GM18520 (cell line): ENCODE measurements around the gene C4B.
"Not testable (repeated sequence)": the region's sequence is repeated elsewhere in the genome, so short reads cannot be mapped to it uniquely, and the experiment has no call there.

Experiments
- ATAC-seq: cut with Tn5 transposase; IDR thresholded peaks from one replicate; pipeline ENCODE4 v1.9.1; 2021; ENCODE audit not compliant: unreplicated experiment

C4B gene

GRCh38 chr6:31980998-31981397, 33.6 kb upstream of the C4B start:
- ATAC-seq: not testable (repeated sequence)

DNA sequence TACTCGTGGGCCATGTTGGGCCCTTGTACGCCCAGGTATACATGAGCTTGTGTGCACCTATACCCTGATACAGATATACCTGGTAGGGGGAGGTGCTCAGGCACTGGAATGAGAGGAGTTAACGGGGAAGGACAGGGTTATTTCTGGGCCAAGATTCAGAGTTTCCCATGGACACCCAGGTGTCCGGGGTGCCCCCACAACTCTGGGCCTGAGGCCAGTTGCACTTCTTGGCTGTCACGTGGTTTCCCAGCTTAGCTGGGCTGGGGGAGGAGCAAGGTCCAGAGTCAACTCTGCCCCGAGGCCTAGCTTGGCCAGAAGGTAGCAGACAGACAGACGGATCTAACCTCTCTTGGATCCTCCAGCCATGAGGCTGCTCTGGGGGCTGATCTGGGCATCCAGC, 32.9 kb upstream of the C4B start, which contains the start of gene C4A:
C4A (plus strand) TSS at position 314 of the 400 bp plus-strand sequence; CDS start at position 365, 51 bp downstream.
- not testable (repeated sequence) for ATAC-seq

DNA sequence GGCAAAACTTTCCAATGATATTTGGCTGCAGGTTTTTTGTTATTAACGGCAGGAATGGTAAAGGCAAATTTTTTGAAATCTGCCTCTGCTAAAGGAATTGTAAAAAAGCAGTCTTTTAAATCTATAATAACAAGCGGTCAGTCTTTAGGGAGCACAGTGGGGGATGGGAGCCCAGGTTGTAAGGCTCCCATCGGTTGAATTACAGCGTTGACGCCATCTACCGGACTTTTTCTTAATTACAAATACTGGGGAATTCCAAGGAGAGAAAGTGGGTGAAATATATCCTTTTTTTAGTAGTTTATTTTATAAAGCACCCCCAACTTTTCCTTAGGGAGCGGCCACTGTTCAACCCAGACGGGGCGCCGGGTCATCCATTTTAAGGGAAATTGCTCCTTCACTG, 25.2 kb upstream of the C4B start:
- not testable (repeated sequence) for ATAC-seq

DNA sequence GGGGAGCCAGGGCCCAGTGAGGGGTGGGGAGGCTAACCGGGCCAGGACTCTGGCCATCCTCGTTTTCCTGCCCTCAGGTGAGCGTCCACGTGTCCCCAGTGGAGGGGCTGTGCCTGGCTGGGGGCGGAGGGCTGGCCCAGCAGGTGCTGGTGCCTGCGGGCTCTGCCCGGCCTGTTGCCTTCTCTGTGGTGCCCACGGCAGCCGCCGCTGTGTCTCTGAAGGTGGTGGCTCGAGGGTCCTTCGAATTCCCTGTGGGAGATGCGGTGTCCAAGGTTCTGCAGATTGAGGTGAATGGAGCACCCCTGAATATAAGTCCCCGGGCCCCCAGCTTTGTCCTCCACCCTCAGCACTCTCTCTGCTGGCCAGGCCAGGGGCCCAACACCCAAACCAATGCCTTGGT, 20.2 kb upstream of the C4B start:
- not testable (repeated sequence) for ATAC-seq

- ATAC-seq: not testable (repeated sequence)
Measured at GRCh38 chr6:31996385-31996784, 18.2 kb upstream of the C4B start.

DNA sequence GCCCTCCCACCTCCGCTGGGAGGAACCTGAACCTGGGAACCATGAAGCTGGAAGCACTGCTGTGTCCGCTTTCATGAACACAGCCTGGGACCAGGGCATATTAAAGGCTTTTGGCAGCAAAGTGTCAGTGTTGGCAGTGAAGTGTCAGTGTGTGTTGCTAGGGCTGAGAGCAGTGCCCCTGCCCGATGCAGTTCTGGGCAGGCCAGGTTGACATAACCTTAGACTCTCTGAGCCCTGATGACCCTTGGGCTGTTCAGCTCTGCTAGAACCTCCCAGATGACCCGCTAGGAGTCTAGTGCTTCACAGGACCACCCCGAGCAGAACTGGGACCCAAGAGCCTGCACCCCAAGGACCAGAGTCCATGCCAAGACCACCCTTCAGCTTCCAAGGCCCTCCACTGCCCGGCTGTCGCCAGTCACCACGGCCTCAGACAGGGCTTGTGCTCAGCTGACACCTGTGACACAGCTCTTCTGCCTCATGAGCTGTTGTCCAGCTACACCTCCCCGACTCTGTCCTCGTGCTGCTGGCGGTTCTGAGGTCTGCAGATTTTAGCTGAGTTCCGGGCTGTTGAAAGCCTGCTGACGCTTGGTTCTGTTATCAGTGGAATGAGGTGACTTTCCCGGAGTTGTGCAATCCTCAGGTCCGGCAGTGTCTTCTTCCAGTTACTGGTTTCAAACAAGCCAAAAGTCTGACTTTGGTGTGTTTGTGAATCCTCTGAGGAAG, 11.9 kb upstream of the C4B start:
- ATAC-seq: not testable (repeated sequence)

- ATAC-seq: not testable (repeated sequence)
Measured at GRCh38 chr6:32003301-32003700, 11.3 kb upstream of the C4B start.

- ATAC-seq: not testable (repeated sequence)
Measured at GRCh38 chr6:32004393-32004792, 10.2 kb upstream of the C4B start.

- not testable (repeated sequence) for ATAC-seq
Measured at GRCh38 chr6:32004864-32005537, 9.6 kb upstream of the C4B start.

DNA sequence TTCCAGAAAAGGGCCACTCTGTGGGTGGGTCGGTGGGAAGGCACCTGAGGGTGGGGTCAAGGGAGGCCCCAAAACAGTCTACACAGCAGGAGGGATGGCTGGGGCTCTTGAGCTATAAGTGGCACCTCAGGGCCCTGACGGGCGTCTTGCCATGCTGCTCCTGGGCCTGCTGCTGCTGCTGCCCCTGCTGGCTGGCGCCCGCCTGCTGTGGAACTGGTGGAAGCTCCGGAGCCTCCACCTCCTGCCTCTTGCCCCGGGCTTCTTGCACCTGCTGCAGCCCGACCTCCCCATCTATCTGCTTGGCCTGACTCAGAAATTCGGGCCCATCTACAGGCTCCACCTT, 9.1 kb upstream of the C4B start:
- ATAC-seq: not testable (repeated sequence)

DNA sequence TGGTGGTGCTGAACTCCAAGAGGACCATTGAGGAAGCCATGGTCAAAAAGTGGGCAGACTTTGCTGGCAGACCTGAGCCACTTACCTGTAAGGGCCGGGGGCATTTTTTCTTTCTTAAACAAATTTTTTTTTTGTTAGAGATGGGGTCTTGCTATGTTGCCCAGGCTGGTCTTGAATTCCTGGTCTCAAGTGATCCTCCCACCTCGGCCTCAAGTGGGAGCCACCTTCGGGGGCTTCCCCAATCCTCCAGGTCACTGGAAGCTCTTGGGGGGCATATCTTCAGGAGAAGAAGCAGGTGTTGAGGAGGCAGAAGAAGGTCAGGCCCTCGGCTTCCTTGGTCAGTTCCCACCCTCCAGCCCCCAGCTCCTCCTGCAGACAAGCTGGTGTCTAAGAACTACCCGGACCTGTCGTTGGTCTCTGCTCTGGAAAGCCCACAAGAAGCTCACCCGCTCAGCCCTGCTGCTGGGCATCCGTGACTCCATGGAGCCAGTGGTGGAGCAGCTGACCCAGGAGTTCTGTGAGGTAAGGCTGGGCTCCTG, 8.5 kb upstream of the C4B start:
- not testable (repeated sequence) for ATAC-seq

GRCh38 chr6:32007086-32007485, 7.5 kb upstream of the C4B start:
- not testable (repeated sequence) for ATAC-seq

- not testable (repeated sequence) for ATAC-seq
Measured at GRCh38 chr6:32008037-32008436, 6.6 kb upstream of the C4B start.

DNA sequence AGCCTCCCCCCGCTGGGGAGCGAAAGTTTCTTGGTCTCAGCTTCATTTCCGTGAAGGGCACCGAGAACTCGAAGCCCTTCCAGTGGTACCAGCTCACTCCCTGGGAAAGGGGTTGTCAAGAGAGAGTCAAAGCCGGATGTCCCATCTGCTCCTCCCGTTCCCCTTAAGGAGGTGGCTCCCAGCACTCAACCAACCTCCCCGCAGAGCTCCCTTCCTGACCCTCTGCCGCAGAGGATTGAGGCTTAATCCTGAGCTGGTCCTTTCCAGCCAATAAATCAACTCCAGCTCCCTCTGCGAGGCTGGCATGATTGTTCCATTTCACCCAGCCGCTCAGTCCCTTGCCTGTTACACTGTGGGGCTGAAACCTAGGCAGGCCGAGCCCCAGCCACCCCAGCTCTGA, 6.0 kb upstream of the C4B start:
- ATAC-seq: not testable (repeated sequence)

GRCh38 chr6:32009537-32009936, 5.1 kb upstream of the C4B start:
- not testable (repeated sequence) for ATAC-seq

GRCh38 chr6:32010856-32011530, 3.6 kb upstream of the C4B start:
- ATAC-seq: not testable (repeated sequence)

DNA sequence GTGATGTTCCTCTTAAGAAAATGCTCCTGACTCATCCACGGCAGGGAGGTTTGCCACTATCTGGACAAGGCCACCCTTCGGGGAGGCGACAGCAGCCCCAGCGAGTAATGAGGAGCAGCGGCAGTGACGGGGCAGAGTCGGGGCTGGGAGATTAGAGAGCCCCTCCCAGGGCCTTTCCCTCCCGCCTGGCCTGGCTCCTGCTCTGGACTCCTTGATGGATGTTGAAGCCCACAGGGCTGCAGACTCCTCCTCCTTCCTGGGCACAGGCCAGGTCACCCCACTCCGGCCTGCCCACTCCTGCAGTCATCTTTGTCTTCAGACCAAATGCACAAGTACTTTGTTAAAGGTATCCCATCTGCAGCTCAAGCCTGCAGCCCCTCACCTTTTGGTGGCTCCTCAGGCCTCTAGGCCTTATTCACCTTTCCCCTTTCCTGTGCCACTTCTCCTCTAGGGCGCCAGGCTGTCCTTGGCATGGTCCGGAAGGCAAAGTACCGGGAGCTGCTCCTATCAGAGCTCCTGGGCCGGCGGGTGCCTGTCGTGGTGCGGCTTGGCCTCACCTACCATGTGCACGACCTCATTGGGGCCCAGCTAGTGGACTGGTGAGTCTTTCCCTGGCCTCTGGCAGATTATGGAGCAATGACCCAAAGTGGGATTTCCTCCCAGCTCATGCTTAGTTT, 1.5 kb upstream of the C4B start:
- not testable (repeated sequence) for ATAC-seq

DNA sequence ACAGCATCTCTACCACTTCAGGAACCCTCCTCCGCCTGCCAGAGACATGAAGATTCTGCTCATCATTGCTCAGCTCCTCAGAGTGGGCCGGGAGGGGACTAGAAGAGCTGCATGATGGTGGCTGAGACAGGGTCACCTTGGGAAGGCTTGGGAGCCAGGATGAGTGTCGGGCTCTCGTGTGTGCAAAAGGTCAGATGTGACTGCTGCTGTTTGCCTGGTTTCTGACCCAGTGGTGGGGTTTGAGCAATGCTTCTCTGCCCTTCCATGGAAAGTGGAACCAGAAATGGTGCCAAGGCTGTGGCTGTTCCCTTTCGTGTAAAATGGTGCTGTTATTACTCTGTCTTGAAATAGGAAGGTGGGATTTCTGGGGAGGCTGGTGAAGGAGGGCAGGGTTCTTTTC, 857 bp upstream of the C4B start:
- ATAC-seq: not testable (repeated sequence)

DNA sequence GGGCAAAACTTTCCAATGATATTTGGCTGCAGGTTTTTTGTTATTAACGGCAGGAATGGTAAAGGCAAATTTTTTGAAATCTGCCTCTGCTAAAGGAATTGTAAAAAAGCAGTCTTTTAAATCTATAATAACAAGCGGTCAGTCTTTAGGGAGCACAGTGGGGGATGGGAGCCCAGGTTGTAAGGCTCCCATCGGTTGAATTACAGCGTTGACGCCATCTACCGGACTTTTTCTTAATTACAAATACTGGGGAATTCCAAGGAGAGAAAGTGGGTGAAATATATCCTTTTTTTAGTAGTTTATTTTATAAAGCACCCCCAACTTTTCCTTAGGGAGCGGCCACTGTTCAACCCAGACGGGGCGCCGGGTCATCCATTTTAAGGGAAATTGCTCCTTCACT, 7.5 kb downstream of the C4B start:
- not testable (repeated sequence) for ATAC-seq

DNA sequence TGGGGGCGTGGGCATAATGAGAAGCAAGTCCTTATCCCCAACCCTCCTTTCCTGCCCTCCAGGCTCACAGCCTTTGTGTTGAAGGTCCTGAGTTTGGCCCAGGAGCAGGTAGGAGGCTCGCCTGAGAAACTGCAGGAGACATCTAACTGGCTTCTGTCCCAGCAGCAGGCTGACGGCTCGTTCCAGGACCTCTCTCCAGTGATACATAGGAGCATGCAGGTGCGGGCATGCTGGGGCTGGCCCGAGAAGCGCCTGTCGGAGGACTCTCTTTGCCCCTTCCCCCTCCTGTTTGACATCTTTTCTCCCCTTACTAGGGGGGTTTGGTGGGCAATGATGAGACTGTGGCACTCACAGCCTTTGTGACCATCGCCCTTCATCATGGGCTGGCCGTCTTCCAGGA, 14.0 kb downstream of the C4B start:
- not testable (repeated sequence) for ATAC-seq

GRCh38 chr6:32029553-32029952, 15.0 kb downstream of the C4B start:
- not testable (repeated sequence) for ATAC-seq
